ENCODE measurements around the gene HDAC4. TPM values are rescaled to one million over a fixed set of nuclear protein-coding genes. Genes with fewer than 3 reads are reported as not detected.

The HDAC4 gene
- total RNA-seq, 1 experiment from 2014 or later, result 32.0 TPM

DNA sequence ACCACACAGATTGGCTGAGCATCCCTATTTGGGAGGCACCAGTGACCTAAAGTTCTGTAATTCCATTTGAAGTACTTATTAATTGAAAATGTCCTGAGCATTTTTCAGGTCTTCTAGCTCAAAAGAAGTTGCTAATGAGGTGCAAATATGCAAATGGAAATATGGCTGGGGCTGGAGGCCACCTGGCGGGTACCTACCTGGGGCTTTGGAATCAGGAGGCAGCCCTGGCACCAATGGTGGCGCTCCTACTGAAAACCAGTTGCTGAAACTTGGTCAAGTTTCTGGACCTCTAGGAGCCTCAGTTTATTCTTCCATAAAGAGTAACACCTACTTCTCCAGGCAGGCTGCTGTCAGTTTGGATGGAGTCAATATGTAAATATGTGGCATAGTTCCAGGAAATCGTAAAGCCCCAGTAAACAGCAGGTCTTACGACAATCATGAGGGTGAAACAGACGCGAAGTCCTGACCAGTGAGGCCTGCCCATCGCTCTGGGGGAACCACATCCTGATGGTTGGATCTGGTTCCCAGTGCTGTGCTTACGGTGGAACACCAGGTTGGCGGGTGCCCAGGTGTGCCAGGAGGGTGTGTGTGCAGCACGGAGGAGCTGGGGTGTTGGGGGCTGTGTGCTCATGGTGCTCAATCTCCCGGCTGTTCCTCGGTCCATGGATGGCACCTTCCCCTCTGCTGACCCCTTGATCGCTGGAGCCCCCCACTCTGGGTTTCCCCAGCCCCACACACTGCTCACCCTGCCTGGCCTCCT lies 366.8 kb downstream of the HDAC4 start:
- Histone ChIP-seq H2AK5ac (ENCODE audit: insufficient read length, low read length) (no peak overlapping the region), H3K23ac (ENCODE audit: insufficient read length, low read depth, low read length) (no peak overlapping the region), H4K5ac (ENCODE audit: insufficient read length, low read depth, low read length) (no peak overlapping the region), H2BK120ac (ENCODE audit: low read depth, low read length, poor library complexity, severe bottlenecking) (no peak overlapping the region), H3K4me1 (ENCODE audit: insufficient read depth, low read length) (no peaks in the 10 kb centered on the region), H3K4me2 (ENCODE audit: insufficient read depth, insufficient read length, low read length) (no peak overlapping the region), H3K27ac (ENCODE audit: insufficient read length, low read depth, low read length) (no peak overlapping the region), H3T11ph (ENCODE audit: low read length) (no peak overlapping the region), H3K23me2 (ENCODE audit: insufficient read length, low read depth, low read length, poor library complexity, severe bottlenecking) (no peaks in the 10 kb centered on the region), H3K18ac (ENCODE audit: insufficient read length, low read depth, low read length) (no peak overlapping the region), H3K9me3 (ENCODE audit: control insufficient read depth, low read depth, low read length) (no peaks in the 10 kb centered on the region), H2BK12ac (ENCODE audit: insufficient read length, low read depth, low read length) (no peak overlapping the region), H3K4ac (ENCODE audit: low read depth, low read length) (no peak overlapping the region), H3K79me2 (ENCODE audit: insufficient read depth, low read length) (no peaks in the 10 kb centered on the region), H3K79me1 (ENCODE audit: insufficient read depth, low read depth, low read length, poor library complexity, severe bottlenecking) (no peaks in the 10 kb centered on the region), H3K14ac (ENCODE audit: insufficient read depth, low read length) (no peak overlapping the region), H2BK20ac (ENCODE audit: low read depth, low read length, poor library complexity, severe bottlenecking) (no peak overlapping the region), H2BK5ac (ENCODE audit: insufficient read length, low read length) (no peak overlapping the region), H2BK15ac (ENCODE audit: low read depth, low read length) (no peak overlapping the region), H3K9ac (ENCODE audit: extremely low read depth, insufficient read length, low read length) (no peak overlapping the region), H3K27me3 (ENCODE audit: insufficient read depth, low read length) (no peaks in the 10 kb centered on the region), H3K56ac (ENCODE audit: insufficient read length, low read depth, low read length) (no peak overlapping the region), H4K20me1 (ENCODE audit: control insufficient read depth, insufficient read depth, insufficient read length) (no peaks in the 10 kb centered on the region), H4K8ac (replicated peaks; ENCODE audit: insufficient read length, low read depth, low read length) (no peak overlapping the region), H4K91ac (ENCODE audit: insufficient read length, low read depth, low read length) (no peak overlapping the region), H2AFZ (ENCODE audit: low read length) (no peak overlapping the region)
- no peak for DNase-seq
- no CpG with 5 or more reads among the region's 13 CpGs for WGBS (ENCODE audit: extremely low coverage, insufficient read length, low lambda C conversion rate)
- no peaks in the 10 kb centered on the region for H3K9me3 Mint-ChIP-seq
- H3K27ac Mint-ChIP-seq, result no peak overlapping the region
- no peaks in the 10 kb centered on the region; a peak in 1 of 7 replicates for H3K36me3 Mint-ChIP-seq (ENCODE audit: insufficient read depth in 1 of 3, low read depth in 3 of 3)
- peaks cover 8% of the 10 kb centered on the region for H3K27me3 Mint-ChIP-seq (ENCODE audit: low read depth)
- no peak overlapping the region for H3K4me3 Mint-ChIP-seq
- TF ChIP-seq, protein P1, sequence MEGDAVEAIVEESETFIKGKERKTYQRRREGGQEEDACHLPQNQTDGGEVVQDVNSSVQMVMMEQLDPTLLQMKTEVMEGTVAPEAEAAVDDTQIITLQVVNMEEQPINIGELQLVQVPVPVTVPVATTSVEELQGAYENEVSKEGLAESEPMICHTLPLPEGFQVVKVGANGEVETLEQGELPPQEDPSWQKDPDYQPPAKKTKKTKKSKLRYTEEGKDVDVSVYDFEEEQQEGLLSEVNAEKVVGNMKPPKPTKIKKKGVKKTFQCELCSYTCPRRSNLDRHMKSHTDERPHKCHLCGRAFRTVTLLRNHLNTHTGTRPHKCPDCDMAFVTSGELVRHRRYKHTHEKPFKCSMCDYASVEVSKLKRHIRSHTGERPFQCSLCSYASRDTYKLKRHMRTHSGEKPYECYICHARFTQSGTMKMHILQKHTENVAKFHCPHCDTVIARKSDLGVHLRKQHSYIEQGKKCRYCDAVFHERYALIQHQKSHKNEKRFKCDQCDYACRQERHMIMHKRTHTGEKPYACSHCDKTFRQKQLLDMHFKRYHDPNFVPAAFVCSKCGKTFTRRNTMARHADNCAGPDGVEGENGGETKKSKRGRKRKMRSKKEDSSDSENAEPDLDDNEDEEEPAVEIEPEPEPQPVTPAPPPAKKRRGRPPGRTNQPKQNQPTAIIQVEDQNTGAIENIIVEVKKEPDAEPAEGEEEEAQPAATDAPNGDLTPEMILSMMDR (conservative IDR thresholded peaks at IDR 0.05), result no peak
- 0 out of 4 replicates have a peak, but pooled peaks cover 0 to 2% of the 10 kb centered on the region in 2 experiments for H3K4me1 Mint-ChIP-seq
